NK-92 (cell line): ENCODE measurements around the gene MPO.

Experiments used
- DNase-seq: peaks from one replicate; lab custom pipeline; 2025; ENCODE audit not compliant: unreplicated experiment; lab: John Stamatoyannopoulos, UW

MPO gene

GRCh38 chr17:58238147-58238634 lies 42.5 kb downstream of the MPO start, which contains the start of gene LPO:
Gene LPO (plus strand): TSS chr17:58238584. CDS start chr17:58242980, 4,396 bp downstream.
- no peak for DNase-seq

GRCh38 chr17:58236394-58236793 lies 44.3 kb downstream of the MPO start:
- DNase-seq: no peak

- DNase-seq: no peak
Measured at GRCh38 chr17:58235821-58236220, 44.9 kb downstream of the MPO start.

- DNase-seq: no peak
Measured at GRCh38 chr17:58234512-58234911, 46.2 kb downstream of the MPO start.

GRCh38 chr17:58233543-58233942 lies 47.2 kb downstream of the MPO start:
- DNase-seq: no peak

GRCh38 chr17:58232707-58233156 lies 48.0 kb downstream of the MPO start:
- DNase-seq: no peak

GRCh38 chr17:58231641-58232040 lies 49.1 kb downstream of the MPO start:
- no peak for DNase-seq

GRCh38 chr17:58229881-58230280 lies 50.9 kb downstream of the MPO start:
- no peak for DNase-seq

- DNase-seq: no peak
Measured at GRCh38 chr17:58229384-58229783, 51.4 kb downstream of the MPO start.

- DNase-seq: no peak
Measured at GRCh38 chr17:58228679-58229078, 52.1 kb downstream of the MPO start.

GRCh38 chr17:58227733-58228132 lies 53.0 kb downstream of the MPO start:
- no peak for DNase-seq

GRCh38 chr17:58224315-58224714 lies 56.4 kb downstream of the MPO start:
- DNase-seq: no peak
